DMS 273 treated with DMSO at 0.1 percent for 48 hours (cell line): ENCODE data around the gene MRPL41.
"Not testable (repeated sequence)": the region's sequence is repeated elsewhere in the genome, so short reads cannot be mapped to it uniquely, and the experiment has no call there.

Experiments
- DNase-seq: peaks from one replicate; lab custom pipeline; 2025; lab: John Stamatoyannopoulos, UW

MRPL41 gene

GRCh38 chr9:137583957-137584356 is 32.3 kb downstream of the MRPL41 start:
- no peak for DNase-seq

GRCh38 chr9:137586854-137587253 is 35.2 kb downstream of the MRPL41 start:
- DNase-seq, result no peak

GRCh38 chr9:137588311-137588710 is 36.6 kb downstream of the MRPL41 start:
- no peak for DNase-seq

GRCh38 chr9:137588891-137589290 is 37.2 kb downstream of the MRPL41 start:
- DNase-seq, result no peak

GRCh38 chr9:137589441-137590122 is 37.9 kb downstream of the MRPL41 start:
- DNase-seq, result no peak

GRCh38 chr9:137590123-137590468 is 38.4 kb downstream of the MRPL41 start:
- DNase-seq, result no peak

- DNase-seq, result peak; percentile 23
Measured at GRCh38 chr9:137590469-137591383, 39.0 kb downstream of the MRPL41 start, which contains the start of gene ZMYND19. TSS of gene ZMYND19 (minus strand) at chr9:137590512. CDS start at chr9:137590263, 249 bp downstream.

GRCh38 chr9:137592767-137593166 is 41.1 kb downstream of the MRPL41 start:
- no peak for DNase-seq

GRCh38 chr9:137593176-137593575 is 41.5 kb downstream of the MRPL41 start:
- DNase-seq, result no peak

- not testable (repeated sequence) for DNase-seq
Measured at GRCh38 chr9:137596577-137596976, 44.9 kb downstream of the MRPL41 start.

- no peak for DNase-seq
Measured at GRCh38 chr9:137598943-137599342, 47.3 kb downstream of the MRPL41 start.
